CD4-positive, alpha-beta T cell treated with Interferon gamma for 1 hour (primary cell): Measurements from ENCODE around the gene NUTM2G.
"Not testable (repeated sequence)": the region's sequence is repeated elsewhere in the genome, so short reads cannot be mapped to it uniquely, and the experiment has no call there.

Source experiments
- DNase-seq: peaks from one replicate; pipeline ENCODE4 v3.0.0-alpha.2; 2020

The NUTM2G gene

GRCh38 chr9:96928543-96928942, at the start of gene NUTM2G:
Gene NUTM2G, plus strand, starts transcription at chr9:96928843. Its CDS starts 182 bp downstream, at chr9:96929025.
- not testable (repeated sequence) for DNase-seq

- no peak for DNase-seq
Measured at GRCh38 chr9:96883922-96884321, 44.7 kb upstream of the NUTM2G start.

DNA sequence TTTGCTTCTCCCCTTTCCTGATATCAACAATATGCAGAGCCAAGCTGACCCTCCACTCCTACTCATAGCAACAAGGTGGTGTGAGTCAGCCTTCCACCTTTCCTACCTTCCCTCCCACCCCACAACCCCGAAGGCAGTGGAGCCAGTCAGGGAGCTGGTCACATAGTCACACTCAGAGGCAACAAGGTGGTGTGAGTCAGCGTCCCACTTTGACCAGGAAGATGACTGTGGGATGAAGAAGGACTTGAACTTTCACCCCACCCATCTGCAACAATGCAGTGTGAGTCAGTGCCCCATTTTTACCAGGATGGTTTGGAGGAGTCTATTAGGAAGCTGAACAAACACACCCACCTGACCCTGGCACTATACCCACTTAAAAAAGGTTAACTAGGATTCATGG, 44.2 kb upstream of the NUTM2G start:
- DNase-seq, result no peak

DNA sequence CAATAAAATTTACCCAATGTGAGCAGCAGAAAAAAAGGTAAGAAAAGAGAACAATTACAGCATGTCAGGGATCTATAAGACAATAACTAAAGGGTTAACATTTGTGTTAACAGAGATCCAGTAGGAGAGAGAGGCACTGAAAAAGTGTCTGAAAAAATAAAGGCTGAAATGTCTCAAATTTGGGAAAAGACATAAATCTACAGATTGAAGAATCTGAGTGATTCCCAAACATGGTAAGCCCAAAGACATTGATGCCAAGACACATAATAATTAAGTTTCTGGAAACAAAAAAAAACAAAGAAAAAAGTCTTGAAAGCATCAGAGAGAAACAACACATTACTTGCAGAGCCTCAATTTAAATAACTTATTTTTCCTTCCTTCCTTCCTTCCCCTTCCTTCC, 43.2 kb upstream of the NUTM2G start:
- DNase-seq, result no peak

- DNase-seq, result no peak
Measured at GRCh38 chr9:96888591-96888990, 40.1 kb upstream of the NUTM2G start.

GRCh38 chr9:96892131-96892530, 36.5 kb upstream of the NUTM2G start:
- no peak for DNase-seq

DNA sequence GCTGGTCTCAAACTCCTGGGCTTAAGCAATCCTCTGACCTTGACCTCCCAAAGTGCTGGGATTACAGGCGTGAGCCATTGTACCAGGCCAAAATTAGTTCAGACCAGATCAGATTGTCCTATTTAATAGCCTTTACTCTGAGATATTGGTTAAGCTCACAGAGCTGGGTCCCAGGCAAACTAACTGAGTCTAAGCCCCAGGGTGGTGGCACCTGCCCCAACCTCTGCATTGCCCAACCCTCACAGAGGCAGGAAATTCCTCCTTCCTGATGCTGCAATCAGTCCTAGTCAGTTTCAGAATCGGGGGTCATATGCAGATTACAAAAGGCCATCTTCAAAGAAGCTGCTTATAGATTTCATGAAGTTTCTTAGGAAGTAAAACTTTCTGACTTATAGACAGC, 28.6 kb upstream of the NUTM2G start:
- DNase-seq, result not testable (repeated sequence)

- DNase-seq, result not testable (repeated sequence)
Measured at GRCh38 chr9:96904947-96905722, 23.5 kb upstream of the NUTM2G start.

DNA sequence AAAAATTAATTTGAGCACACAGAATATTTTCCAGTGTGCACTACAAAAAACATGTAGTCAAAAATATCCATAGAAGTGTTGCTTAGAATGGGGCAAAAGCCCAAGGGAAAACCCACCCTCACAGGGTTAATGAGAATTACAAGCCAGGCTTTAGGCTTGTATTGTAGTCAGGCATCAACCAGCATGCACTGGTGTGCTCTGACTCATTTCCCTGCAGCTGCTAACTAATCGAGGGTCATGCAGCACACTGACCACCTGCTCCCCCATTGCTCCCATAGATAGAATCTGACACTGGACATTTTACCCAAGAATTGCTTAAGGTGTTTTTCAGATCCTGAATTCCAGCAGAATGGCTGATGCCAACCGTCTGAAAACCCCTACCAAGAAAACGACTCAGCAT, 20.2 kb upstream of the NUTM2G start:
- DNase-seq, result not testable (repeated sequence)

DNA sequence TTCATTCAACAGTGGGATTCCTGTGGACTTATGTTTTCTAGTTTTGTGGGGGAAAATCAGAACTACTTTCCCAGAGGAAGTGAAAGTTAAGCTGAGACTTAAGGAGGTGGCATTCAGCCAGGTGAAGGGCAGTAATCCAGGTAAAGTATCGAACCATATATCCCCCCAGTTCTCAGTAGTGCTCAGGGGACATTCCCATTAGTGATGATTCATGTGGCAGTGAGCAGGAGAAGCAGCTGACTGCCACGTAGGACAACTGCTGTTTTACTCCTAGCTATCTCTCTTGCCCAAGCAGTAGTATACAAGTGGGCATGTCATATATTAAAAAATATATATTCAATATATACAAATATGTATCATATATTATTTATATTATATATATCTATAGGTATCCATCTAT, 13.1 kb upstream of the NUTM2G start:
- not testable (repeated sequence) for DNase-seq

DNA sequence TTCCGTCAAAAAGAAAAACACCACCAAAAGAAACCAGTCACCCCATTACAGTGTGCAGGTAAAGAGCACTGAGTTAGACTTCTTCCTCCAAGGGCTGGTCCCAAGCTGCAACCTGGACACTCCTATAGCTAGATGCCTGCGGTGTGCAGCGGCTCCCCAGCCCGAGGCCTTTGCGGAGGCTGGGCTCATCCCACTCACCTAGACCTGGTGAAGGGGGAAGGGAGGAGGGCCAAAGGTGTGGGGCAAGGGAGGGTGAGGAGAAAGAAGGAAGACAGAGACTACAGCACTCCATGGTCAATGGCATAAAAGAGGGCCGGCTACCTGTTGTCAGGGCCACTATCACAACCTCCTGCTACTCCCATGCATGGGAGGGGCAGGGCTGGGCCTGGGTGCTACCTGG, 12.1 kb upstream of the NUTM2G start:
- not testable (repeated sequence) for DNase-seq

DNA sequence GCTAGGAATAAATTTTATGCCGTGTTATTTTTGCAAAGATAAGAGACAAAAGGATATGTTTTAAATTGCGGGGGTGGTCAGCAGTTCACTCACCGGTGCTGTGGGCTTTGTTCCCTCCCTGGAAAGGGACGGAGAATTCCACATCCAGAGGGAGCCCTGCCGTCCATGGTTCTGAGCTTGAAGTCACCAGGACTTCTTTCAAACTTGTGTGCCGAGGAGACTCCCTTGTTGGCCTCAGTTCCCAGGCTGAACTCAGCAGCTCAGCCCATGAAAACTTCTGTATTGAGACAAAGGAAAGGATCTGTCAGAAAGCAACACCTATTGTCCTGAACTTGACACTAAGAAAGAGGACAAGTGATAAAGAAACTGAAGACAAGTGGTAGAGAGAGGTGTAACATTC, 10.1 kb upstream of the NUTM2G start:
- DNase-seq, result not testable (repeated sequence)

- not testable (repeated sequence) for DNase-seq
Measured at GRCh38 chr9:96920803-96921202, 7.8 kb upstream of the NUTM2G start.

DNA sequence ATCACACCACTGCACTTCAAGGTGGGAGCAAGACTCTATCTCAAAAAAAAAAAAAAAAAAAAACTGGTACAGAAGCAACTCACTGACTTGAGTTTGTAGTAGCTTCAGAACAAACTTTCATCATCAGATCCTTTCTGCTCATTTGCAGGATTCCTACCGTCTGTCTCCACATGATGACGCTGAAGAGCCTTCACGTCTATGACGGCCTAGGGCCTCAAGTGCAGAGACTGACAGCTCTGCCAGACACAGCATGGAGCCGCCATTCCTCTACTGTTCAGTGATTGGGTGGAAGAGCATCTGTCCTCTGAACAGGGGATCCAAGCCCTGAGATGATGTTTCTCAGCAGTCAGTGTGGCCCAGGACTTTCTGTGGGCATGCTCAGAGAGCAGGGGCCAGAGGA, 3.1 kb upstream of the NUTM2G start:
- DNase-seq, result not testable (repeated sequence)

- not testable (repeated sequence) for DNase-seq
Measured at GRCh38 chr9:96931665-96932064, 3.0 kb downstream of the NUTM2G start.

DNA sequence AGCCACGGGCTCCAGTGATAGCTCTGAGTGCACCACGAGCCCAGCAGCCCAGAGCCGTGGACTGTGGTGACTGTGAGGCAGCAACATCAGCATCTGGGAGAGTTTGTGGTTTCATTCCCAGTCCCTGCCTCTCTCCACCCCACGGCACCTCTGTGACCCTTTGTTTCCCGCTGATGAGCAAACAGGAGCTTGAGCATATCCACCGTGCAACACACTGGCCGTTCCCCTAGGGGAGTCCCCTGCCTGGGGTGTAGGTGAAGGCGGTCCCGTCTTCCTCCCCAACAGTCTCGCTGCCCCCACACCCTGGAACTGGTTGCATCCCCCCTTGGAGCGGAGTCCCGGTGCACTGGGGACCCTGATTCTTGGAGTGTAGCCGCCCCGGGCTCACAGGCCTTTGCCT, 5.5 kb downstream of the NUTM2G start:
- DNase-seq, result not testable (repeated sequence)

DNA sequence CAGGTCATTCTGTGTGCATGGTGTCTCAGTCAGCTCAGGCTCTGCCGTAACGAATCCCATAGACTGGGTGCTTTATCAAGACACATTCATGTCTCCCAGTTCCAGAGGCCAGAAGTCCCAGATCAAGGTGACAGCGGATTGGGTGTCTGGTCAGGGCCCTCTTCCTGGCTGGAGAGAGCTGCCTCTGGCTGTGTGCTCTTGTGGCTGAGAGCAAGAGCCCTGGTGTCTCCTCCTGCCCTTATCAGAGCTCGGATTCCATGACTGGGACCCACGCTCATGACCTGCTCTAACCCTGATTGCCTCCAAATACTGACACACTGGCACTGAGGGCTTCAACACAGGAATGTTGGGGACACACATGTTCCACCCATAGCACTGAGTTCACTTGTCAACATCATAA, 6.1 kb downstream of the NUTM2G start:
- not testable (repeated sequence) for DNase-seq

DNA sequence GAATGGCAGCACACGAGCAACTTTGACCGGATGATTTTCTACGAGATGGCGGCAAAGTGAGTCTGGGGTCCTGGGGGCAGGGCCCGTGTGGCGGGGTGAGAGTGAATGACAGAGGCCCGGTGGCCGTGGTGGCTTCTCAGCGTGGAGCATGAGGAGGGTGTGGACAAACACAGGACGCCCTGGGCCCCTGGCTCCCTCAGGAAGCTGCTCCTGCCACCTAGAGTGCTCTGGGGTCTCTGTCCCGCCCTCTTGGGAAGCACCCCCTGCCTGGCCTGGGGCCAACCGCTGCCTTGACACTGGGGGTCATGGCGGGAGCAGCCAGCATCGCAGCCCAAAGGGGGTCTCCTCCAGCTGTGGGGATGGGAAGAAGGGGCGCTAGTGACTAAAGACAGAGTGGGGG, 6.8 kb downstream of the NUTM2G start:
- not testable (repeated sequence) for DNase-seq

DNA sequence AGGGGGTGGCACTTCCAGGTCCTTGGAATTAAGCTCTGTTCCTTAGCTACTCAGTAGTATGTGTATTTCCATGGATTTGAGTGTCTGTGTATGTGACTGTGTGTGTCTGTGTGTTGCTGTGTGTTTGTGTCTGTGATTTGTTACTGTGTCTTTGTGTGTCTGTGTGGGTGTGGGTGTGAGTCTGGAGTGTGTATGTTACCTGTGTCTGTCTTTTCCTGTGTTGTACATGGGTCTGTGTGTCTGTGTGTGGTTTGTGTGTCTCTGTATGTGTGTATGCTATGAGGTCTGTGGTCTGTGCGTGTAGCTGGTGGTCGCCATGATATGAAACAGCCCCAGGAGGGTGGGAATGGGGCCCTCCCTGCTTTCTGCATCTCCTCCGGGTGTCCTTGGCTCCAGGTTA, 8.8 kb downstream of the NUTM2G start:
- DNase-seq, result not testable (repeated sequence)

GRCh38 chr9:96938957-96939665, 10.5 kb downstream of the NUTM2G start:
- DNase-seq, result not testable (repeated sequence)

DNA sequence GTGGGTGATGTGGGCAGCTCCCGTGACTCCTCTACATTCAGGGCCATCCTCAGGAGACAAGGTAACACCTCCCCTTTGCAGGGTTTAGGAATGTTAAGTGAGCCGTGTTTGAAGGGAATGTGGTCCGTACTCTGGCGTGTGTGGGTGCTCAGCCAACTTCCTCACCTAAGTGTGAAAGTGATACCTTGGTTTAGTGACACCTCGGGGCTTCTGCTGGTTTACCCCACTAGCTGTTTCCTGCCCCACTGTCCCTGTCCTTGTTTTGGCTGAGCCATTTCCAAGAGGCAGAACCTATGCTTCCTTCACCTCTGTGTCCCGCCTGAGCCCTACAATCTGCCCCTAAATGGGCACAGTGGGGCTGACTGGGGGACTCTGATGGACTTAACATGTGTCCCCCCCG, 12.3 kb downstream of the NUTM2G start:
- not testable (repeated sequence) for DNase-seq

DNA sequence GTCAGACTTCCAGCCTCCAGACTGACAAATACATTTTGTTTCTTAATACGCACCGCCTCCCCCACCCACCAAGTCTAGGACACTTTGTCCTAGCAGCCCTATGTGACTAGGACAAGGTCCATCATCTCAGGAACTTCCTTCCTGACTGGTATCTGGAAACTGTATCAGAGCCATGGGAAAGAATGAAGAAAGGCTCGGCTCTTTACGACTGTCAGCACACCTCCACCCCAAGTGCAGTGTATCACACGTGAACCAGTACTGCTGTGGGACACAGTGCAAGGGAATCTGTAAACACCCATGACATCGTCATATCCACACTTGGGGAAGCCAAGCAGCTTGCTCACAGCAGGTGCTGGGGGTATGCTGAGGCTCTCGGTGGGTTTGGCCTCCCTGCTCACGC, 13.0 kb downstream of the NUTM2G start:
- not testable (repeated sequence) for DNase-seq

- DNase-seq, result not testable (repeated sequence)
Measured at GRCh38 chr9:96942181-96942580, 13.5 kb downstream of the NUTM2G start.

GRCh38 chr9:96949346-96949745, 20.7 kb downstream of the NUTM2G start:
- not testable (repeated sequence) for DNase-seq
